Lower leg skin (tissue), 4 donors: ENCODE measurements around the gene SLC45A2. TPM values are rescaled to one million over a fixed set of nuclear protein-coding genes. Genes with fewer than 3 reads are reported as not detected.

Source experiments
- DNase-seq, 2 donors: peaks; one replicate each; pipeline ENCODE4 v3.0.0-alpha.2; 2019; ENCODE audit warnings: low spot score in 2 of 2
- H3K4me3 ChIP-seq: fragments of 200-600 bp; sonication (generic); 2 replicates; pipeline ENCODE4 v1.5.1; 2017; ENCODE audit warnings: mild to moderate bottlenecking, low read depth; ENCODE audit not compliant: poor library complexity, severe bottlenecking
- CTCF ChIP-seq, 3 donors: fragments of 450-650 bp; IDR thresholded peaks; one replicate each; pipeline ENCODE4 v1.5.1; 2016; ENCODE audit warnings: antibody characterized with exemption in 3 of 3, mild to moderate bottlenecking in 3 of 3, moderate library complexity in 2 of 3
- POLR2A ChIP-seq, 2 donors: fragments of 450-650 bp; IDR thresholded peaks; one replicate each; pipeline ENCODE4 v1.6.1; 2016 to 2017; ENCODE audit warnings: antibody characterized with exemption in 2 of 2, mild to moderate bottlenecking in 1 of 2, moderate library complexity in 1 of 2
- whole genome bisulfite sequencing, 2 donors: methylation state at CpG; one replicate each; pipeline ENCODE4 v1.1.5; 2018; 5-methylcytosine and 5-hydroxymethylcytosine counted together
- intact Hi-C: fragments of 100-400 bp; cut with DNase I; formaldehyde crosslinking; loops from one replicate; pipeline ENCODE4 v1.15.0; 2023; ENCODE audit warnings: low total_unique reads
- total RNA-seq, 4 donors: library from RNA; depleted of rRNA; stranded (reverse); fragments of >200 nt; gene quantifications; one replicate each; pipeline ENCODE4 v1.1.0, GENCODE V29; 2016

The SLC45A2 gene
- total RNA-seq, 4 donors from 2014 or later: 0.80 to 2.1 (median 1.3) TPM

GRCh38 chr5:33938881-33939280, 45.6 kb downstream of the SLC45A2 start:
- 12 to 60% methylated on average over 15 of the region's 15 CpGs for WGBS, 2 donors
- no peak for DNase-seq
- no peak overlapping the region for H3K4me3 ChIP-seq
- no peak for TF ChIP-seq POLR2A (IDR thresholded peaks at IDR 0.05)
- TF ChIP-seq CTCF (IDR thresholded peaks at IDR 0.05): no peak
- intact Hi-C loops: loop anchor here (10.0 kb wide), 1 partner anchor 504 kb away; no protein-coding TSS in a partner anchor

- WGBS, 2 donors: 14 to 38% methylated on average over 14 of the region's 14 CpGs
- intact Hi-C loops: loop anchor here (10.0 kb wide), 1 partner anchor 504 kb away; no protein-coding TSS in a partner anchor
- TF ChIP-seq CTCF (IDR thresholded peaks at IDR 0.05) (no peak), POLR2A (IDR thresholded peaks at IDR 0.05) (no peak)
- no peak overlapping the region for H3K4me3 ChIP-seq
- DNase-seq: no peak
Measured at GRCh38 chr5:33938507-33938796, 46.0 kb downstream of the SLC45A2 start.

- WGBS, 2 donors: 17 to 46% methylated on average over 54 of the region's 54 CpGs
- TF ChIP-seq POLR2A (IDR thresholded peaks at IDR 0.05): no peak
- no peak for TF ChIP-seq CTCF (IDR thresholded peaks at IDR 0.05)
- intact Hi-C loops: loop anchor here (10.0 kb wide), 1 partner anchor 503 kb away; no protein-coding TSS in a partner anchor
- H3K4me3 ChIP-seq: no peak overlapping the region
- DNase-seq: no peak
Measured at GRCh38 chr5:33937707-33938506, 46.6 kb downstream of the SLC45A2 start.

- WGBS, 2 donors: 27 to 67% methylated on average over 13 to 34 of the region's 54 CpGs
- TF ChIP-seq CTCF (IDR thresholded peaks at IDR 0.05): no peak
- no peak for TF ChIP-seq POLR2A (IDR thresholded peaks at IDR 0.05)
- H3K4me3 ChIP-seq: no peak overlapping the region
- no peak for DNase-seq
- intact Hi-C loops: loop anchor here (10.0 kb wide), 1 partner anchor 502 kb away; no protein-coding TSS in a partner anchor
Measured at GRCh38 chr5:33937017-33937706, 47.3 kb downstream of the SLC45A2 start.

- no peak for DNase-seq
- H3K4me3 ChIP-seq: no peak within 1 kb of the TSS
- intact Hi-C loops: loop anchor here (10.0 kb wide), 1 partner anchor 502 kb away; no protein-coding TSS in a partner anchor
- TF ChIP-seq CTCF (IDR thresholded peaks at IDR 0.05) (no peak), POLR2A (IDR thresholded peaks at IDR 0.05) (no peak)
- 2 to 16% methylated on average over 34 to 40 of the region's 45 CpGs for WGBS, 2 donors
Measured at GRCh38 chr5:33936381-33937016, 48.0 kb downstream of the SLC45A2 start, which contains the start of gene RXFP3. RXFP3 (plus strand) TSS chr5:33936386; CDS start chr5:33936741, 355 bp downstream.
